Activated CD8-positive, alpha-beta T cell treated with anti-CD3 and anti-CD28 coated beads for 36 hours (primary cell): ENCODE data around the gene FUT1. TPM values are rescaled to one million over a fixed set of nuclear protein-coding genes. Genes with fewer than 3 reads are reported as not detected.

Experiments
- ATAC-seq: fragments of 200-7000 bp; cut with Tn5 transposase; one replicate; pipeline ENCODE4 v1.10.0; 2021; ENCODE audit warnings: mild to moderate bottlenecking, moderate library complexity
- CTCF ChIA-PET: fragments of 350-600 bp; sonication (Branson Sonifier 250); formaldehyde crosslinking; loops from one replicate; lab custom pipeline; 2021; ENCODE audit warnings: antibody characterized with exemption; lab: Charles Lee
- POLR2A ChIA-PET: fragments of 350-600 bp; sonication (Branson Sonifier 250); formaldehyde crosslinking; loops from one replicate; lab custom pipeline; 2021; ENCODE audit warnings: antibody characterized with exemption; lab: Charles Lee
- DNase-seq: peaks from one replicate; pipeline ENCODE4 v3.0.0-alpha.2; 2020
- H3K27ac Mint-ChIP-seq: one replicate; pipeline ENCODE4 v1.8.0; 2021; ENCODE audit warnings: mild to moderate bottlenecking, mixed read lengths
- H3K27me3 Mint-ChIP-seq: one replicate; pipeline ENCODE4 v1.8.0; 2021; ENCODE audit warnings: mixed read lengths
- H3K36me3 Mint-ChIP-seq: one replicate; pipeline ENCODE4 v1.8.0; 2021; ENCODE audit warnings: low read depth, mixed read lengths
- H3K4me1 Mint-ChIP-seq: one replicate; pipeline ENCODE4 v1.8.0; 2021; ENCODE audit warnings: low read depth, mixed read lengths
- H3K4me3 Mint-ChIP-seq: one replicate; pipeline ENCODE4 v1.8.0; 2021; ENCODE audit warnings: mild to moderate bottlenecking, moderate library complexity, mixed read lengths
- H3K9me3 Mint-ChIP-seq: one replicate; pipeline ENCODE4 v1.8.0; 2021; ENCODE audit warnings: mixed read lengths
- intact Hi-C: fragments of 100-400 bp; cut with micrococcal nuclease; formaldehyde crosslinking; loops from one replicate; pipeline ENCODE4 v1.10.0; 2022
- total RNA-seq, 2 experiments: library from RNA; stranded (reverse); gene quantifications; one replicate each; pipeline ENCODE4 v1.2.3, GENCODE V29; 2021
- TF ChIP-seq, protein P1 (sequence below): fragments of 200-600 bp; IDR thresholded peaks from one replicate; pipeline ENCODE4 v1.8.0; 2022; ENCODE audit warnings: antibody characterized with exemption, mild to moderate bottlenecking

FUT1 gene
- total RNA-seq, 2 experiments from 2014 or later: 0.09 to 0.11 TPM

DNA sequence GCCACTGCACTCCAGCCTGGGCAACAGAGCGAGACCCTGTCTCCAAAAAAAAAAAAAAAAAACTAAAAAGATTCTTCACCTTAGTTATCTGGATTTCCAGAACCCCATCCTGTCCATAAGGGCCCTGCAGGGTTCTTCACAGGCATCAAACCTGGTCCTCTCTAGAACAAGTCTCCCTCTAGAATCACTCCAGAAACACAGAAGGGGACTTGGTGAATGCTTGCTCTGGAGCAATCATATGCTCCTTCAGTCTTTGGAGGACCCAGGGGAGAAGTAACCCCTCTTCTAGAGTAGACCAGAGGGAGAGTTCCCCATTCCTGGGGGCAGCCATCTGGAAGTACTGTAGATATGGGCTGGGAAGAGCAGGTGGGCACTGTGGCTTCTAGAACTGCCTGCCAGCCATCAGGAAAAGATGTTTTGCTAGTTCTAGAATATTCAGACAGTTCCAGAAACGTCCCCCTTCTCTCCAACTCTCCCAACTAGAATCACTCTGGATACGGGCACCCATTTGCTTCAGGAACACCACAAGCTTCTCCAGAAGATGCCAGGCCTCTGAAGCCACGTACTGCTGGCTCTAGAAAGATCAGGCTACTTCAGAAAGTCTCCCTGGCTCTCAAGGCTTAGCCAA lies 2.8 kb downstream of the FUT1 start:
- TF ChIP-seq, protein P1, sequence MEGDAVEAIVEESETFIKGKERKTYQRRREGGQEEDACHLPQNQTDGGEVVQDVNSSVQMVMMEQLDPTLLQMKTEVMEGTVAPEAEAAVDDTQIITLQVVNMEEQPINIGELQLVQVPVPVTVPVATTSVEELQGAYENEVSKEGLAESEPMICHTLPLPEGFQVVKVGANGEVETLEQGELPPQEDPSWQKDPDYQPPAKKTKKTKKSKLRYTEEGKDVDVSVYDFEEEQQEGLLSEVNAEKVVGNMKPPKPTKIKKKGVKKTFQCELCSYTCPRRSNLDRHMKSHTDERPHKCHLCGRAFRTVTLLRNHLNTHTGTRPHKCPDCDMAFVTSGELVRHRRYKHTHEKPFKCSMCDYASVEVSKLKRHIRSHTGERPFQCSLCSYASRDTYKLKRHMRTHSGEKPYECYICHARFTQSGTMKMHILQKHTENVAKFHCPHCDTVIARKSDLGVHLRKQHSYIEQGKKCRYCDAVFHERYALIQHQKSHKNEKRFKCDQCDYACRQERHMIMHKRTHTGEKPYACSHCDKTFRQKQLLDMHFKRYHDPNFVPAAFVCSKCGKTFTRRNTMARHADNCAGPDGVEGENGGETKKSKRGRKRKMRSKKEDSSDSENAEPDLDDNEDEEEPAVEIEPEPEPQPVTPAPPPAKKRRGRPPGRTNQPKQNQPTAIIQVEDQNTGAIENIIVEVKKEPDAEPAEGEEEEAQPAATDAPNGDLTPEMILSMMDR: no peak
- DNase-seq (no peak), ATAC-seq (no peak)
- Mint-ChIP-seq H3K36me3 (no peaks in the 10 kb centered on the region), H3K27ac (no peak overlapping the region), H3K4me3 (no peak overlapping the region), H3K9me3 (no peaks in the 10 kb centered on the region), H3K27me3 (peaks cover 32% of the 10 kb centered on the region), H3K4me1 (peaks cover 16% of the 10 kb centered on the region)
- intact Hi-C loops: loop anchor here (10.0 kb wide), 1 partner anchor 105 kb away; the partner anchor contains the start of gene CA11
- POLR2A ChIA-PET: no interaction called here
- CTCF ChIA-PET: interaction anchor here (0.7 kb wide), 1 partner anchor 449 kb away, joined by 3 read pairs; no protein-coding TSS in a partner anchor

GRCh38 chr19:48746738-48747575 lies 5.5 kb downstream of the FUT1 start, which contains the start of gene IZUMO1:
Gene IZUMO1, minus strand, starts transcription at chr19:48746909. Its CDS starts 1,050 bp downstream, at chr19:48745859.
- intact Hi-C loops: loop anchor here (10.0 kb wide), 1 partner anchor 102 kb away; the partner anchor contains the start of gene CA11
- H3K27ac Mint-ChIP-seq: no peak within 1 kb of the TSS
- H3K27me3 Mint-ChIP-seq: peaks cover 17% of the 10 kb centered on the region
- H3K9me3 Mint-ChIP-seq: no peaks in the 10 kb centered on the region
- CTCF ChIA-PET: interaction anchor here (0.8 kb wide), 1 partner anchor 153 kb away, joined by 3 read pairs; the partner anchor contains the start of gene NUCB1
- ATAC-seq (peak; percentile 81), DNase-seq (peak; percentile 77)
- TF ChIP-seq, protein P1: no peak
- POLR2A ChIA-PET: interaction anchor here (0.6 kb wide), 1 partner anchor 223 kb away, joined by 3 read pairs; no protein-coding TSS in a partner anchor
- peaks cover 6% of the 10 kb centered on the region for H3K4me1 Mint-ChIP-seq
- H3K36me3 Mint-ChIP-seq: no peaks in the 10 kb centered on the region
- no peak within 1 kb of the TSS for H3K4me3 Mint-ChIP-seq

- TF ChIP-seq, protein P1: no peak
- H3K9me3 Mint-ChIP-seq: no peaks in the 10 kb centered on the region
- peaks cover 10% of the 10 kb centered on the region for H3K4me1 Mint-ChIP-seq
- DNase-seq (no peak), ATAC-seq (no peak)
- CTCF ChIA-PET: interaction anchor here (0.8 kb wide), 1 partner anchor 154 kb away, joined by 3 read pairs; the partner anchor contains the start of gene NUCB1
- POLR2A ChIA-PET: no interaction called here
- no peaks in the 10 kb centered on the region for H3K36me3 Mint-ChIP-seq
- peaks cover 14% of the 10 kb centered on the region for H3K27me3 Mint-ChIP-seq
- intact Hi-C loops: loop anchor here (10.0 kb wide), 1 partner anchor 101 kb away; the partner anchor contains the start of gene CA11
- no peak overlapping the region for H3K27ac Mint-ChIP-seq
- no peak overlapping the region for H3K4me3 Mint-ChIP-seq
Measured at GRCh38 chr19:48746110-48746509, 6.3 kb downstream of the FUT1 start.

- Mint-ChIP-seq H3K4me1 (peaks cover 12% of the 10 kb centered on the region), H3K4me3 (no peak overlapping the region), H3K9me3 (no peaks in the 10 kb centered on the region), H3K27me3 (peaks cover 14% of the 10 kb centered on the region), H3K36me3 (no peaks in the 10 kb centered on the region), H3K27ac (no peak overlapping the region)
- DNase-seq (peak; percentile 75), ATAC-seq (peak; percentile 70)
- TF ChIP-seq, protein P1: no peak
- intact Hi-C loops: loop anchor here (10.0 kb wide), 1 partner anchor 101 kb away; the partner anchor contains the start of gene CA11
- ChIA-PET POLR2A (no interaction called here), CTCF (interaction anchor here (0.7 to 1.4 kb wide), 2 partner anchors 10 to 50 kb away, joined by 3 read pairs; no protein-coding TSS in a partner anchor)
Measured at GRCh38 chr19:48745208-48745995, 7.0 kb downstream of the FUT1 start.
